CD4-positive, alpha-beta memory T cell (primary cell): ENCODE data around the gene PRKAG2. TPM values are rescaled to one million over a fixed set of nuclear protein-coding genes. Genes with fewer than 3 reads are reported as not detected.

Experiments used
- CTCF ChIA-PET: fragments of 350-600 bp; sonication (Branson Sonifier 250); formaldehyde crosslinking; loops from one replicate; lab custom pipeline; 2021; ENCODE audit warnings: inconsistent platforms; ENCODE audit not compliant: partially characterized antibody; lab: Charles Lee
- POLR2A ChIA-PET: fragments of 350-600 bp; sonication (Branson Sonifier 250); formaldehyde crosslinking; loops from one replicate; lab custom pipeline; 2021; ENCODE audit not compliant: partially characterized antibody; lab: Charles Lee
- DNase-seq, 5 donors: peaks; one replicate each; pipeline versions ENCODE4 v3.0.0 to v3.0.0-alpha.2; 2020 to 2022; ENCODE audit warnings: mixed read lengths in 1 of 5
- H3K27ac ChIP-seq: one replicate; pipeline ENCODE4 v1.7.0; 2013; ENCODE audit warnings: low read depth, low read length
- H3K27me3 ChIP-seq: 2 replicates; pipeline ENCODE4 v1.7.0; 2013; ENCODE audit warnings: mild to moderate bottlenecking, low read length, moderate library complexity; ENCODE audit not compliant: insufficient read depth
- H3K36me3 ChIP-seq: 2 replicates; pipeline ENCODE4 v1.7.0; 2013; ENCODE audit warnings: mild to moderate bottlenecking, low read length, moderate library complexity; ENCODE audit not compliant: insufficient read depth
- H3K4me1 ChIP-seq: 2 replicates; pipeline ENCODE4 v1.7.0; 2013; ENCODE audit warnings: mild to moderate bottlenecking, low read length, moderate library complexity; ENCODE audit not compliant: insufficient read depth
- H3K4me3 ChIP-seq, 2 donors: one replicate each; pipeline ENCODE4 v1.7.0; 2013; ENCODE audit warnings: low read length in 2 of 2, mild to moderate bottlenecking in 1 of 2
- H3K9me3 ChIP-seq, 2 donors: one replicate each; pipeline ENCODE4 v1.7.0; 2013; ENCODE audit warnings: low read length in 2 of 2, control low read depth in 1 of 2; ENCODE audit not compliant: control insufficient read depth in 1 of 2
- H3K27ac Mint-ChIP-seq, 7 donors: one replicate each; pipeline ENCODE4 v1.8.0; 2020 to 2021; ENCODE audit warnings: mixed read lengths in 7 of 7, mild to moderate bottlenecking in 6 of 7, inconsistent platforms in 3 of 7, moderate library complexity in 3 of 7
- H3K27me3 Mint-ChIP-seq, 2 donors: one replicate each; pipeline ENCODE4 v1.8.0; 2020 to 2021; ENCODE audit warnings: mixed read lengths in 2 of 2
- H3K36me3 Mint-ChIP-seq, 2 donors: one replicate each; pipeline ENCODE4 v1.8.0; 2020 to 2021; ENCODE audit warnings: mixed read lengths in 2 of 2, inconsistent platforms in 1 of 2, mild to moderate bottlenecking in 1 of 2
- H3K4me1 Mint-ChIP-seq, 4 donors: one replicate each; pipeline ENCODE4 v1.8.0; 2020 to 2021; ENCODE audit warnings: mixed read lengths in 4 of 4, mild to moderate bottlenecking in 1 of 4
- H3K4me3 Mint-ChIP-seq, 8 donors: one replicate each; pipeline ENCODE4 v1.8.0; 2020 to 2021; ENCODE audit warnings: mixed read lengths in 8 of 8, mild to moderate bottlenecking in 7 of 8, moderate library complexity in 6 of 8, inconsistent platforms in 3 of 8
- H3K9me3 Mint-ChIP-seq, 8 donors: one replicate each; pipeline ENCODE4 v1.8.0; 2020 to 2021; ENCODE audit warnings: mixed read lengths in 8 of 8, mild to moderate bottlenecking in 5 of 8, inconsistent platforms in 3 of 8, moderate library complexity in 1 of 8
- intact Hi-C: fragments of 100-400 bp; cut with micrococcal nuclease; formaldehyde crosslinking; loops from one replicate; pipeline ENCODE4 v1.15.1; 2023
- polyA plus RNA-seq, 2 donors: library from polyadenylated mRNA; unstranded; fragments of 300-500 nt; fragmentation: Illumina TruSeq; gene quantifications; one replicate each; pipeline ENCODE4 v1.2.3, GENCODE V29; 2021
- total RNA-seq, 2 experiments: library from RNA; stranded (reverse); gene quantifications; one replicate each; pipeline ENCODE4 v1.2.3, GENCODE V29; 2021

Gene PRKAG2
- total and polyA plus RNA-seq, 4 experiments from 2014 or later: 27.4 to 61.0 (median 47.4) TPM

DNA sequence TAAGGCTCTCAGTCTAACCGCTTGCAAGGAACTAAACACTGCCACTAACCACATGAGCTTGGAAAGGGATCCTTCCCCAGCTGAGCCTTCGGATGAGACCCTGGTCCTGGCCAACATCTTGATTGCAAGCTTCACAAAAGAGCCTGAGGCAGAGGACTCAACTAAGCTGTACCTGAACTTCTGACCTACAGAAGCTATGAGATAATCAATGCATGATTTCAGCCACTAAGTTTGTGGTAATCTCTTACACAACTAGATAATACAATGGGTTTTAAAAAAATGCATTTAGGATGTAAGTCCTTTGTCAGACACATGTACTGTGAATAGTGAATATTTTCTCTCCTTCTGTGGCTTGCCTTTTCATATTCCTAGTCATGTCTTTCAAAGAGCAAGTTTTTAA, 231.6 kb downstream of the PRKAG2 start:
- Mint-ChIP-seq H3K27ac (no peak overlapping the region), H3K4me3 (no peak overlapping the region), H3K36me3 (peaks cover 5 to 23% of the 10 kb centered on the region in 2 donors), H3K27me3 (no peaks in the 10 kb centered on the region), H3K9me3 (peaks cover 0 to 4% (median 0%) of the 10 kb centered on the region in 8 donors), H3K4me1 (no peaks in the 10 kb centered on the region)
- Histone ChIP-seq H3K9me3 (no peaks in the 10 kb centered on the region), H3K36me3 (no peaks in the 10 kb centered on the region), H3K4me3 (no peak overlapping the region), H3K27me3 (no peaks in the 10 kb centered on the region), H3K27ac (no peak overlapping the region), H3K4me1 (no peaks in the 10 kb centered on the region)
- no peak for DNase-seq
- ChIA-PET CTCF (interaction anchor here (1.4 kb wide), 1 partner anchor 330 kb away, joined by 3 read pairs; no protein-coding TSS in a partner anchor), POLR2A (interaction anchor here (0.6 to 0.7 kb wide), 2 partner anchors 10 to 13 kb away, joined by 3 read pairs; no protein-coding TSS in a partner anchor)
- intact Hi-C loops: no loop called here

GRCh38 chr7:151644554-151644953, 232.4 kb downstream of the PRKAG2 start:
- H3K27ac Mint-ChIP-seq: peak overlapping the region in 1 of 7 donors; percentile 68
- CTCF ChIA-PET: interaction anchor here (1.4 kb wide), 1 partner anchor 329 kb away, joined by 3 read pairs; no protein-coding TSS in a partner anchor
- peaks cover 0 to 3% (median 1%) of the 10 kb centered on the region in 4 donors for H3K4me1 Mint-ChIP-seq
- H3K27me3 Mint-ChIP-seq: no peaks in the 10 kb centered on the region
- no peaks in the 10 kb centered on the region for H3K9me3 ChIP-seq
- no peak overlapping the region for H3K27ac ChIP-seq
- peaks cover 5 to 23% of the 10 kb centered on the region in 2 donors for H3K36me3 Mint-ChIP-seq
- POLR2A ChIA-PET: no interaction called here
- H3K36me3 ChIP-seq: no peaks in the 10 kb centered on the region
- H3K27me3 ChIP-seq: no peaks in the 10 kb centered on the region
- no peak overlapping the region for H3K4me3 ChIP-seq
- intact Hi-C loops: no loop called here
- H3K9me3 Mint-ChIP-seq: peaks cover 0 to 4% (median 0%) of the 10 kb centered on the region in 8 donors
- DNase-seq: no peak
- no peak overlapping the region for H3K4me3 Mint-ChIP-seq
- H3K4me1 ChIP-seq: no peaks in the 10 kb centered on the region

- ChIA-PET CTCF (interaction anchor here (1.0 to 1.6 kb wide), 2 partner anchors 9 to 11 kb away, joined by 4 to 5 read pairs; no protein-coding TSS in a partner anchor), POLR2A (interaction anchor here (1.1 kb wide), 2 partner anchors 11 to 63 kb away, joined by 3 to 5 read pairs; no protein-coding TSS in a partner anchor)
- no peak overlapping the region for H3K27ac Mint-ChIP-seq
- Histone ChIP-seq H3K27ac (no peak overlapping the region), H3K4me1 (no peaks in the 10 kb centered on the region), H3K4me3 (no peak overlapping the region), H3K9me3 (no peaks in the 10 kb centered on the region), H3K27me3 (no peaks in the 10 kb centered on the region), H3K36me3 (no peaks in the 10 kb centered on the region)
- peaks cover 3 to 20% of the 10 kb centered on the region in 2 donors for H3K36me3 Mint-ChIP-seq
- DNase-seq: no peak
- H3K4me3 Mint-ChIP-seq: no peak overlapping the region
- peaks cover 0 to 3% (median 1%) of the 10 kb centered on the region in 4 donors for H3K4me1 Mint-ChIP-seq
- peaks cover 0 to 4% (median 0%) of the 10 kb centered on the region in 8 donors for H3K9me3 Mint-ChIP-seq
- intact Hi-C loops: no loop called here
- no peaks in the 10 kb centered on the region for H3K27me3 Mint-ChIP-seq
Observed at GRCh38 chr7:151642746-151643145, 234.2 kb downstream of the PRKAG2 start.

- POLR2A ChIA-PET: no interaction called here
- Histone ChIP-seq H3K4me1 (no peaks in the 10 kb centered on the region), H3K36me3 (no peaks in the 10 kb centered on the region), H3K4me3 (no peak overlapping the region), H3K9me3 (no peaks in the 10 kb centered on the region), H3K27ac (no peak overlapping the region), H3K27me3 (no peaks in the 10 kb centered on the region)
- H3K9me3 Mint-ChIP-seq: peaks cover 0 to 4% (median 0%) of the 10 kb centered on the region in 8 donors
- H3K4me3 Mint-ChIP-seq: no peak overlapping the region
- intact Hi-C loops: no loop called here
- H3K27me3 Mint-ChIP-seq: no peaks in the 10 kb centered on the region
- CTCF ChIA-PET: interaction anchor here (1.0 to 1.6 kb wide), 3 partner anchors 8 to 10 kb away, joined by 3 to 5 read pairs (median 4); no protein-coding TSS in a partner anchor
- H3K36me3 Mint-ChIP-seq: peaks cover 2 to 12% of the 10 kb centered on the region in 2 donors
- H3K4me1 Mint-ChIP-seq: peaks cover 0 to 3% (median 1%) of the 10 kb centered on the region in 4 donors
- no peak overlapping the region for H3K27ac Mint-ChIP-seq
- DNase-seq: no peak
Observed at GRCh38 chr7:151641587-151641986, 235.3 kb downstream of the PRKAG2 start.

- Histone ChIP-seq H3K27ac (no peak overlapping the region), H3K9me3 (no peaks in the 10 kb centered on the region), H3K27me3 (no peaks in the 10 kb centered on the region), H3K36me3 (no peaks in the 10 kb centered on the region), H3K4me1 (peaks cover 6% of the 10 kb centered on the region), H3K4me3 (no peak overlapping the region)
- intact Hi-C loops: no loop called here
- peak overlapping the region in 2 of 7 donors; percentile 13 to 22 for H3K27ac Mint-ChIP-seq
- ChIA-PET CTCF (interaction anchor here (1.4 kb wide), 1 partner anchor 122 kb away, joined by 5 read pairs; no protein-coding TSS in a partner anchor), POLR2A (no interaction called here)
- H3K27me3 Mint-ChIP-seq: no peaks in the 10 kb centered on the region
- H3K4me3 Mint-ChIP-seq: no peak overlapping the region
- H3K36me3 Mint-ChIP-seq: peaks cover 0 to 3% of the 10 kb centered on the region in 2 donors
- peaks cover 7 to 8% (median 8%) of the 10 kb centered on the region in 4 donors for H3K4me1 Mint-ChIP-seq
- no peak for DNase-seq
- peaks cover 0 to 2% (median 0%) of the 10 kb centered on the region in 8 donors for H3K9me3 Mint-ChIP-seq
Observed at GRCh38 chr7:151637781-151638261, 239.1 kb downstream of the PRKAG2 start.

DNA sequence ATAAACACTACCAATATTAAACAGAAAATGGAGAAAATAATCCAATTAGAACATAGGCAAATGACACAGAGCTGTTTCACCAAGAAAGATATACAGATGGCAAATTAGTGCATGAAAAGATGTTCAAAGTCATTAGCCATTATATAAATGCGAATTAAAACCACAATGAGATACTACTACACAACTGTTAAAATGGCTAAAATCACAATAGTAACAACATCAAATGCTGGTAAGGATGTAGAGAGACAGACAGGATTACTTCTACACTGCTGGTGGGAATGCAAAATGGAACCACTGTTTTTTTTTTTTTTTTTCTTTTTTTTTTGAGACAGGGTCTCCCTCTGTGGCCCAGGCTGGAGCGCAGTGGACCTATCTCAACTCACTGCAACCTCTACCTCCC, 242.3 kb downstream of the PRKAG2 start:
- H3K36me3 Mint-ChIP-seq: peaks cover 0 to 11% of the 10 kb centered on the region in 2 donors
- no peak overlapping the region for H3K4me3 Mint-ChIP-seq
- Histone ChIP-seq H3K36me3 (no peaks in the 10 kb centered on the region), H3K27me3 (no peaks in the 10 kb centered on the region), H3K4me1 (peaks cover 18% of the 10 kb centered on the region), H3K9me3 (no peaks in the 10 kb centered on the region), H3K4me3 (no peak overlapping the region), H3K27ac (no peak overlapping the region)
- ChIA-PET POLR2A (interaction anchor here (0.6 to 0.7 kb wide), 2 partner anchors 11 to 391 kb away, joined by 3 read pairs; no protein-coding TSS in a partner anchor), CTCF (interaction anchor here (0.7 to 2.6 kb wide), 2 partner anchors 148 to 174 kb away, joined by 3 to 14 read pairs; no protein-coding TSS in a partner anchor)
- H3K9me3 Mint-ChIP-seq: peaks cover 0 to 3% (median 0%) of the 10 kb centered on the region in 8 donors
- H3K27ac Mint-ChIP-seq: peak overlapping the region in 4 of 7 donors; percentile 14 to 80 (median 42)
- peaks cover 15 to 29% (median 21%) of the 10 kb centered on the region in 4 donors for H3K4me1 Mint-ChIP-seq
- intact Hi-C loops: no loop called here
- no peaks in the 10 kb centered on the region for H3K27me3 Mint-ChIP-seq
- DNase-seq: no peak

DNA sequence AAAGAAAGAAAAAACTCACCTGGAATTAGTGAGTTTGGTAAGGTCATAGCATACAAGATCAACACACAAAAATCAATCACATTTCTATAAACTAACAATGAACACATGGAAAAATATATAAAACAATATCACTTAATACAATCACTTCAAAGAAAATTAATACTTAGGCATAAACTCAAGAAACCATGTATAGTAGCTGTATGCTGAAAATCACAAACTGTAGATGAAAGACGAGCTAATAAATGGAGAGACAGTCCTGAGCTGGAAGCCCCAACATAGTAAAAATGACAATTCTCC, 243.5 kb downstream of the PRKAG2 start:
- no peak overlapping the region for H3K4me3 ChIP-seq
- no peaks in the 10 kb centered on the region for H3K36me3 ChIP-seq
- Mint-ChIP-seq H3K27ac (peak overlapping the region; percentile 94 to 99 (median 97)), H3K4me1 (peaks cover 17 to 38% (median 21%) of the 10 kb centered on the region in 4 donors), H3K9me3 (peaks cover 0 to 3% (median 0%) of the 10 kb centered on the region in 8 donors), H3K36me3 (peaks cover 0 to 11% of the 10 kb centered on the region in 2 donors), H3K4me3 (peak overlapping the region; percentile 89 to 99 (median 96)), H3K27me3 (no peaks in the 10 kb centered on the region)
- CTCF ChIA-PET: interaction anchor here (0.8 to 2.6 kb wide), 13 partner anchors 8 to 318 kb away, joined by 3 to 14 read pairs (median 4); partner anchors contain the start of gene RHEB
- H3K4me1 ChIP-seq: peaks cover 18% of the 10 kb centered on the region
- H3K9me3 ChIP-seq: no peaks in the 10 kb centered on the region
- H3K27ac ChIP-seq: peak overlapping the region; percentile 78
- POLR2A ChIA-PET: interaction anchor here (0.6 to 4.0 kb wide), 9 partner anchors 59 to 356 kb away, joined by 3 to 45 read pairs (median 3); partner anchors contain the start of genes PRKAG2 and RHEB
- H3K27me3 ChIP-seq: no peaks in the 10 kb centered on the region
- no peak for DNase-seq
- intact Hi-C loops: loop anchor here (2.0 kb wide), 1 partner anchor 401 kb away; the partner anchor contains the start of gene CHPF2
